K562 (cell line): ENCODE measurements around the gene SP6. TPM values are rescaled to one million over a fixed set of nuclear protein-coding genes. Genes with fewer than 3 reads are reported as not detected.

Experiments
- CBFA2T2 ChIP-seq: fragments of 450-650 bp; conservative IDR thresholded peaks from 2 replicates; pipeline ENCODE4 v1.6.1; 2017; ENCODE audit warnings: mild to moderate bottlenecking
- DACH1 ChIP-seq: fragments of 450-650 bp; IDR thresholded peaks from 2 replicates; pipeline ENCODE4 v1.6.1; 2018; ENCODE audit not compliant: partially characterized antibody
- GATA2 ChIP-seq: sonication (generic); formaldehyde crosslinking; IDR thresholded peaks from 2 replicates; pipeline ENCODE4 v1.4.0; 2020; ENCODE audit warnings: mild to moderate bottlenecking, missing genetic modification reagents
- GTF2B ChIP-seq: IDR thresholded peaks from 2 replicates; pipeline ENCODE4 v1.6.1; 2011; ENCODE audit not compliant: insufficient read length; ENCODE audit errors: extremely low read depth
- IFI16 ChIP-seq: fragments of 250-450 bp; sonication (Bioruptor Pico); IDR thresholded peaks from 2 replicates; pipeline ENCODE4 v2.1.2; 2022; ENCODE audit warnings: mild to moderate bottlenecking, inconsistent platforms
- NKRF ChIP-seq: fragments of 450-650 bp; IDR thresholded peaks from 2 replicates; pipeline ENCODE4 v1.6.1; 2016; ENCODE audit warnings: borderline replicate concordance
- PREB ChIP-seq: sonication (generic); formaldehyde crosslinking; IDR thresholded peaks from 2 replicates; pipeline ENCODE4 v1.8.1; 2023; ENCODE audit warnings: mild to moderate bottlenecking, missing genetic modification reagents
- RFX5 ChIP-seq: IDR thresholded peaks from 2 replicates; pipeline ENCODE4 v1.6.1; 2011; ENCODE audit warnings: low read depth, mild to moderate bottlenecking, improper control_type of control experiment, low read length
- SAP30 ChIP-seq: fragments of 200-600 bp; sonication (generic); IDR thresholded peaks from 2 replicates; pipeline ENCODE4 v1.6.1; 2012; ENCODE audit warnings: borderline replicate concordance, low read depth, mild to moderate bottlenecking, moderate library complexity, low read length, control low read depth, inconsistent platforms; ENCODE audit not compliant: insufficient read depth, poor library complexity, severe bottlenecking
- SLC30A9 ChIP-seq: fragments of 250-450 bp; sonication (Bioruptor Pico); IDR thresholded peaks from 2 replicates; pipeline ENCODE4 v1.8.0; 2022; ENCODE audit warnings: mild to moderate bottlenecking, moderate library complexity
- TOE1 ChIP-seq, 2 experiments: fragments of 450-650 bp in 1 of 2; sonication (generic) in 1 of 2; formaldehyde crosslinking in 1 of 2; IDR thresholded peaks; 2 replicates each; pipeline versions ENCODE4 v1.7.1 to v1.8.0; 2016 to 2022; ENCODE audit warnings: borderline replicate concordance in 2 of 2, mild to moderate bottlenecking in 2 of 2, antibody characterized with exemption in 1 of 2, inconsistent platforms in 1 of 2, low read depth in 1 of 2, missing genetic modification reagents in 1 of 2, moderate library complexity in 1 of 2
- ZKSCAN1 ChIP-seq: fragments of 150-350 bp; IDR thresholded peaks from 2 replicates; pipeline ENCODE4 v1.6.1; 2016; ENCODE audit warnings: low read depth, low read length
- ZNF184 ChIP-seq: sonication (generic); formaldehyde crosslinking; IDR thresholded peaks from 2 replicates; pipeline ENCODE4 v1.5.0; 2020; ENCODE audit warnings: missing genetic modification reagents
- ZNF224 ChIP-seq: sonication (generic); formaldehyde crosslinking; IDR thresholded peaks from 2 replicates; pipeline ENCODE4 v1.8.0; 2022; ENCODE audit warnings: mild to moderate bottlenecking, missing genetic modification reagents
- ZNF655 ChIP-seq: fragments of 250-450 bp; sonication (Bioruptor Pico); IDR thresholded peaks from 2 replicates; pipeline ENCODE4 v1.5.0; 2021
- polyA plus RNA-seq, 8 experiments: library from polyadenylated mRNA; depleted of rRNA in 4 of 8; stranded (reverse) in 5 of 8; unstranded in 3 of 8; fragments of >200 nt; fragmentation: Nextera tagmentation in 2 of 8; fragmentation: Illumina TruSeq in 1 of 8; extraction: Ambion mirVana in 2 of 8; extraction: Trizol in 1 of 8; gene quantifications; 2 replicates each; pipeline versions ENCODE4 v1.2.1 to v1.2.3, GENCODE V29; 2011 to 2014; ENCODE audit warnings: inconsistent platforms in 1 of 8, missing spikeins in 1 of 8
- total RNA-seq, 7 experiments: library from RNA; depleted of rRNA in 6 of 7; stranded (reverse); fragments of >200 nt in 6 of 7; fragmentation: Illumina TruSeq in 2 of 7; extraction: Trizol in 2 of 7; gene quantifications; 2 replicates each; pipeline versions ENCODE4 v1.2.1 to v1.2.3, GENCODE V29; 2011 to 2021; ENCODE audit warnings: low replicate concordance in 1 of 7

The SP6 gene
- total and polyA plus RNA-seq, 9 of the 15 experiments (the other 6 are each of a cell fraction or from before 2014, with no cell fraction given), result 0.11 to 7.9 (median 2.2) TPM

DNA sequence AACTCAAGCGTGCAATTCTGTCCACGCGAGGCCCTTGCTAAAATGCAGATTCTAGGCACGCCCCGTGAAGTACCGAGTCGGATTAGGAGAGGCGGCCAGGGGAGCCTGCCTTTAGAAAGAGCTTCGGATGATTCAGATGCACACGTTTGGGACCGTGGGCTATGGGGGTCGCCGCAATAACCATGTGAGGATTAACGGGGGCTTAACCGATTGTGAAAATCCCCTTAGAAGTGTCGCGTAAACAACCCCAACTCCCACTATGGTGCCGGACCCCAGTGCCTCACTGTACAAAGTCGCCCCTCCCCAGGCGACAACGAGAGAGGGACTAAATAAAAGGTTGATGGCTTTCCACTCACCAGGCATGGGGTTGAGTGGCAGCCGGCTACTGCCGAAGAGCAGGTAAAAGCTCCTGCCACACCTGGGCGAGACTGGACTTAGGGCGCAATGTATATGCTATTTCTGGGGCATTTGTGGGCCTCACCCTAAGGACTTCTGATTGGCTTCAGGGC is 44.4 kb upstream of the SP6 start (continued):
- TF ChIP-seq PREB (no peak), NKRF (0 out of 2 replicates have a peak, but pooled peaks have one; percentile 42), ZNF224 (CRISPR knock-in tag) (no peak), IFI16 (no peak), SAP30 (peak; percentile 50), GTF2B (peak; percentile 18), CBFA2T2 (no peak), ZNF184 (CRISPR knock-in tag) (no peak), ZNF655 (no peak), ZKSCAN1 (0 out of 2 replicates have a peak, but pooled peaks have one; percentile 3), RFX5 (no peak), GATA2 (CRISPR knock-in tag) (no peak), TOE1 (IDR thresholded peaks at IDR 0.05; ENCODE audit: borderline replicate concordance) (0 out of 2 replicates have a peak, but pooled peaks have one; percentile 10), TOE1 (CRISPR knock-in tag; IDR thresholded peaks at IDR 0.05; ENCODE audit: borderline replicate concordance, low read depth) (no peak), SLC30A9 (CRISPR knock-in tag) (no peak), DACH1 (no peak)
